ENCODE measurements around the gene RNF152.

The RNF152 gene

DNA sequence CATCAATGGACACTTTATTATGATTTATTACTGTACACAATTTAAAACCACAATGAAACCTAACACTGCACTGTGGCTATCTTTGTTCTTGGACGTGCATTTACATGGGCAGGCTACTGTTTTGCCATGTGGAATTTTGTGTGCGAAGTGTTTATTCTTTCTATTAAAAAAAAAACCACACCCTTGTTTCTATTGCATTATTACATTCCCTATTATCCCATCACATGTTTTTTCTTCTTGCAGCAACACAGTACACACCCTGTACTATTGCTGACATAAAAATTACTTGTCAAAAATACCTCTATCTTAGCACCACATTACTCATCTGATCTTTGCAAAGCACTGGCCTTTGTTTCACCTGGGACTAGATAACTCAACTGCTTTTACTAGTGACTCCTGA, 1.5 kb downstream of the RNF152 start:
- no peak overlapping the region for H3K9ac ChIP-seq (ENCODE audit: low read length)
- no peaks in the 10 kb centered on the region for H3K27me3 ChIP-seq (ENCODE audit: control insufficient read depth, insufficient read depth, low read length)
- H3K27ac ChIP-seq (ENCODE audit: low read depth, low read length), result no peak overlapping the region

DNA sequence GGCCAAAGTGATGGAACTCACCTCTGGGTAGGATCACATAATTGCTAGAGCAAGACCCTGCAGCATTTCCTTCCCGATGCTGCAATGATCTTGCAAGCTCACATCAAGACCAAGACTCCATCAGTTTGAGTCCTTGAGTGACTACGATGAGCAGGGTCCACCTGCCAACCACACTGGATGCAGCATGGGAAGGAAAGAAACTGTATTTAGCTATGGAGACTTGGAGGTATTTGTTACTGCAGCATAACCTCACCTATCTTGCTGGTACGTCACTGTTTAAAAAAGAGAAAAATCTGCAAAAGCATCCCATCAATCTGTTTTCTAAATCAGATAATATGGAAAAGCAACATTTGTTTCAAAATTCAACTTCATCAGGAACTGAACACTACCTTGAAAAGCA, 2.5 kb downstream of the RNF152 start:
- no peak overlapping the region for H3K9ac ChIP-seq (ENCODE audit: low read length)
- H3K27ac ChIP-seq (ENCODE audit: low read depth, low read length), result no peak overlapping the region
- no peak overlapping the region for H3K4me3 ChIP-seq (ENCODE audit: low read length)
- H3K36me3 ChIP-seq (ENCODE audit: control insufficient read depth, insufficient read depth, low read length), result peaks cover 3% of the 10 kb centered on the region
- no peaks in the 10 kb centered on the region for H3K27me3 ChIP-seq (ENCODE audit: control insufficient read depth, insufficient read depth, low read length)
- peaks cover 6% of the 10 kb centered on the region for H3K4me1 ChIP-seq (ENCODE audit: control insufficient read depth, insufficient read depth, low read length)

More for the DNA sequence above, 1.5 kb downstream of the RNF152 start:
- Histone ChIP-seq H3K4me3 (ENCODE audit: low read length) (no peak overlapping the region), H3K4me1 (ENCODE audit: control insufficient read depth, insufficient read depth, low read length) (peaks cover 6% of the 10 kb centered on the region), H3K36me3 (ENCODE audit: control insufficient read depth, insufficient read depth, low read length) (peaks cover 3% of the 10 kb centered on the region)

DNA sequence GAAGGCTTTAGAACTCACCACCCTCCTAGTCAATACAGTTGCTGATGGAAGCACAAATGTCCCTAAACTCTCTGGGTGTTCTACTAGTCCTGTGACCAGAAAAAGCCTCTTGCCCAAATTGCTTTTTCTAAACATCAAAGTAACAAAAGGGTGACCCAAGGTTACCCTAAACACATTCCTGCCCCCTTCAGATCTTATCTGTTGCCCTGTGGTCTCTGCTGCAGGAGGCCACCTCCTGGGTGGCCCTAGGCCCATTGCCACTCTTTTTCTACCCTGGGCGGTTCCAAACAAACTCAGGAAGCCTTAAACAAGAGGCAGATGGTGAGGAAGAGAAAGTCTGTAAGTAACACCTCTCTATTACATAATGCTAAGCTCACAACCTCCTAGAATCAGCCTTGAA, 3.3 kb downstream of the RNF152 start:
- H3K4me1 ChIP-seq (ENCODE audit: control insufficient read depth, insufficient read depth, low read length), result no peaks in the 10 kb centered on the region
- H3K4me3 ChIP-seq (ENCODE audit: low read length), result no peak overlapping the region
- peaks cover 3% of the 10 kb centered on the region for H3K36me3 ChIP-seq (ENCODE audit: control insufficient read depth, insufficient read depth, low read length)
- H3K9ac ChIP-seq (ENCODE audit: low read length), result no peak overlapping the region
- H3K27ac ChIP-seq (ENCODE audit: low read depth, low read length), result no peak overlapping the region
- H3K27me3 ChIP-seq (ENCODE audit: control insufficient read depth, insufficient read depth, low read length), result no peaks in the 10 kb centered on the region

DNA sequence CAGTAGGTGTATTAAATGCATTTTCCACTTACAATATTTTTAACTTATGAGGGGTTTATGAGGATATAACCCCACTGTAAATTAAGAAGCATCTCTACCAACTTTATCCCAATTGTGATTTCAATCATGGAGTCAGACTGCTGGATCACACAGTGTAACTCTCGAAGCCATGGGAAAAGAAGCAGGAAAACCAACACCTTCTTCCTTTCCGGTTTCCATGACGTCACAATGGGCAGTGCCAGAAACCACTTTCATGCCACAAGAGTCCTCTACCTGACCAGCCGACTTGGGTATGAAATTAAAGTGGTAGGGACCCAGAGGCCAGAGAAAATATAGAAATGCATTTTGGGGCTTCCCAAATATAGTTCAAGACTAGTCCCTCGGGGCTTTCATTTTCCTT, 4.2 kb downstream of the RNF152 start:
- Histone ChIP-seq H3K27me3 (ENCODE audit: control insufficient read depth, insufficient read depth, low read length) (no peaks in the 10 kb centered on the region), H3K9ac (ENCODE audit: low read length) (no peak overlapping the region), H3K27ac (ENCODE audit: low read depth, low read length) (no peak overlapping the region), H3K36me3 (ENCODE audit: control insufficient read depth, insufficient read depth, low read length) (peaks cover 3% of the 10 kb centered on the region), H3K4me1 (ENCODE audit: control insufficient read depth, insufficient read depth, low read length) (no peaks in the 10 kb centered on the region), H3K4me3 (ENCODE audit: low read length) (no peak overlapping the region)

DNA sequence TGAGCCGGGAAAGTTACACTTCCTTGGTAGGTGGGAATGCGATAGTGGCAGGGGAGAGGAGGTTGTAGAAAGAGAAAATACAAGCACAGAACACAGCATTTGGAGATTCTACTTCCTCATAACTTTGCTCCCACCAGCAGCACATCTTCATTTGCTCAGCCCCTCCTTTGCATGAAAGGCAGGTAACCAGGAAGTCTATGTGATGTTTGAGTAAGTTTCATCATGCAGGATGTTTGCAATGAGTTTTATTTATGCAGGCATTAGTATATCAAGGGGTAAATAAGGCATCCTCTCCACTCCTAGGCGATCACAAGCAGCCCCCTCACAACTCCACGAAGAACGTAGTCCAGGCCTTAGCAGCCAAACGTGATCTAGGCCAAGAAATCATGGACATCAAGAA, 5.0 kb downstream of the RNF152 start:
- H3K36me3 ChIP-seq (ENCODE audit: control insufficient read depth, insufficient read depth, low read length), result peaks cover 3% of the 10 kb centered on the region
- H3K9ac ChIP-seq (ENCODE audit: low read length), result no peak overlapping the region
- no peak overlapping the region for H3K27ac ChIP-seq (ENCODE audit: low read depth, low read length)
- no peaks in the 10 kb centered on the region for H3K27me3 ChIP-seq (ENCODE audit: control insufficient read depth, insufficient read depth, low read length)
- H3K4me1 ChIP-seq (ENCODE audit: control insufficient read depth, insufficient read depth, low read length), result no peaks in the 10 kb centered on the region
- H3K4me3 ChIP-seq (ENCODE audit: low read length), result no peak overlapping the region

DNA sequence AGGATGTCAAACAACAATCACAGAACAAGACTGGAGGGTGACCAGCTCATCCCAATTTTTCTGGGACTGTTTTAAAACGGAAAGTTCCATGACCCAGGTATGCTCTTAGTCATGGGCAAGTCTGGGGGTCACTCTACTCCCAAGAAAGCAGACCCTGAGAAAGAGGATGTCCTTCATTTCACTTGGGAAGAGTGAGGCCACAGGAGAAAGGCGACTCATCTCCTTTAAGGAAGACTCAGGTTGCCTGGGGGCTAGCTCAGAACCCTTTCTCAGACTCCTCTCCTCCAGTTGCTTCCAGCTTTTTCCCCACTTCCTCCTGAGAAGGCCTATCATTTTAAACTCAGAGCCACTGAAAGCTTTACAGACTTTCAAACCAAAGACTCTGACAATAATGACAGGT, 9.3 kb downstream of the RNF152 start:
- Histone ChIP-seq H3K4me3 (ENCODE audit: low read length) (no peak overlapping the region), H3K27ac (ENCODE audit: low read depth, low read length) (no peak overlapping the region), H3K36me3 (ENCODE audit: control insufficient read depth, insufficient read depth, low read length) (peaks cover 3% of the 10 kb centered on the region), H3K27me3 (ENCODE audit: control insufficient read depth, insufficient read depth, low read length) (no peaks in the 10 kb centered on the region), H3K4me1 (ENCODE audit: control insufficient read depth, insufficient read depth, low read length) (no peaks in the 10 kb centered on the region), H3K9ac (ENCODE audit: low read length) (no peak overlapping the region)

DNA sequence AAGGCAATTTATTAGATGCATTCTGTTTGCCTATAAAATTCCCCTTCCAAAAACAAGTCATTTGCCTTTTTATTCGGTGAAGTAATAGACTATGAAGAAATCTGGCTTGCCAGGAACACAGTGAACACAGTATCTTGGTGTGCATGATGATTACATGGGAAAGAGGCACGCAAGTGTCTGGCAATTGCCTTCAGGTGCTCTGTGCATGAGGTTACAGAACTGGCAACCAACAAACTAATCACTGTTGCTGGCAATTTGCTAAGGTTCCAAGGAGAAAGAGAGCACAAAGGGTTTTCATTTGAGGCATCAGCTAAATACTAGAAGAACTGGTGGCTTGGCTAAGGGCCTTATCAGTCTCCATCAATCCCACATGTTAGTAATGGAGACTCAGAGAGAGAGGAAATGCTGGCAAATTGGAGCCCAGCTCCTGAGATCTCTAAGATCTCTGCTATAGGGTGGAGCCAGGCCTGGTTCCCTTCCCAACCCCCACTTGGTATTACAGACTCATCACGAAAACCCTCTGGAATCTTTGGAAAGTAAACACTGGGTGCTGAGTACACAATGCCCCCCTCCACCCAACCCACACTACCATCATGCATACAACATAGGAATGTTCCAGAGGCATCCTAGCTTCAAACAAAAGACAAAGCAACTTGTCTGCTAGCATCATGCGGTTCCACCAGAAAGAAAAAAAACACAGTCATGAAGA, 10.4 kb downstream of the RNF152 start:
- Histone ChIP-seq H3K4me1 (ENCODE audit: control insufficient read depth, insufficient read depth, low read length) (no peaks in the 10 kb centered on the region), H3K9ac (ENCODE audit: low read length) (no peak overlapping the region), H3K27ac (ENCODE audit: low read depth, low read length) (no peak overlapping the region), H3K27me3 (ENCODE audit: control insufficient read depth, insufficient read depth, low read length) (no peaks in the 10 kb centered on the region), H3K36me3 (ENCODE audit: control insufficient read depth, insufficient read depth, low read length) (no peaks in the 10 kb centered on the region), H3K4me3 (ENCODE audit: low read length) (no peak overlapping the region)

DNA sequence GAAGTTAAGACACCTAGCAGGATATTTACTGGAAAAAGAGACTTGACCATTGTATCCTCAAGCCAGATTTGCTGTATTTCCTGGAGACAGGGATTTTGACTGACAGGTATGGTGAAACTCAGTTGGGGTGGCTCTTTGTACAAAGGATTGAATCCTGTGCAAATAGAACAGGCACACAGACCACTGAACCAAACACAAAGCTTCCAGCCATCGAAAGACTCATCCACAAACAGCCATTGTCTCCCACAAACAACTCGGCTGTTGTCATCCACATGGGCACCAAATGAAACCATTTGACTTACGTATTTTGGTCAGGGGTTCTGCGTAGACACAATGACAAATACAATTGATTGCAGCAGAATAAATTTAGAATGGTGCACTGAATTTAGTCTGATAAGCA, 15.9 kb downstream of the RNF152 start:
- Histone ChIP-seq H3K27ac (ENCODE audit: low read depth, low read length) (no peak overlapping the region), H3K9ac (ENCODE audit: low read length) (no peak overlapping the region), H3K27me3 (ENCODE audit: control insufficient read depth, insufficient read depth, low read length) (no peaks in the 10 kb centered on the region), H3K4me3 (ENCODE audit: low read length) (no peak overlapping the region), H3K4me1 (ENCODE audit: control insufficient read depth, insufficient read depth, low read length) (no peaks in the 10 kb centered on the region), H3K36me3 (ENCODE audit: control insufficient read depth, insufficient read depth, low read length) (no peaks in the 10 kb centered on the region)

DNA sequence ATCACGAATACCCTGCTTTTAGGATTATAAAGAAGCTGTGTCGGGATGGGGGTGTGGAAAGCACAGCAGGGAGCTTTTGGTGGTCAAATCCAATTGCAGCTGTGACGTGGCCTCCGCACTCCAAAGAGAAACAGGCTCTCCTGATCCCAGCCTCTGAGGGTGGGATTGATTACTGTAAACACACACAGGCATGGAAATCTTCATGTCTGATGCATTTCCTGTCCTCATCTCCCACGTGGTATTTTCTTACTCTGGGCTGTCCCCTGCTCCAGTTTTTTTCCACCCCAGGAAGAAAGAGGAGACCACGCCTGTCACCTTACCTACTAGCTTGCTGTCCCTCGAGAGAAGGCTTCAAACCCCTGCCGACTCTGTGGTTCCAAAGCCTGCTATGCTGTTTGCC, 22.7 kb downstream of the RNF152 start:
- H3K4me3 ChIP-seq (ENCODE audit: low read length), result no peak overlapping the region
- no peaks in the 10 kb centered on the region for H3K36me3 ChIP-seq (ENCODE audit: control insufficient read depth, insufficient read depth, low read length)
- no peak overlapping the region for H3K9ac ChIP-seq (ENCODE audit: low read length)
- no peaks in the 10 kb centered on the region for H3K4me1 ChIP-seq (ENCODE audit: control insufficient read depth, insufficient read depth, low read length)
- no peak overlapping the region for H3K27ac ChIP-seq (ENCODE audit: low read depth, low read length)
- H3K27me3 ChIP-seq (ENCODE audit: control insufficient read depth, insufficient read depth, low read length), result no peaks in the 10 kb centered on the region

DNA sequence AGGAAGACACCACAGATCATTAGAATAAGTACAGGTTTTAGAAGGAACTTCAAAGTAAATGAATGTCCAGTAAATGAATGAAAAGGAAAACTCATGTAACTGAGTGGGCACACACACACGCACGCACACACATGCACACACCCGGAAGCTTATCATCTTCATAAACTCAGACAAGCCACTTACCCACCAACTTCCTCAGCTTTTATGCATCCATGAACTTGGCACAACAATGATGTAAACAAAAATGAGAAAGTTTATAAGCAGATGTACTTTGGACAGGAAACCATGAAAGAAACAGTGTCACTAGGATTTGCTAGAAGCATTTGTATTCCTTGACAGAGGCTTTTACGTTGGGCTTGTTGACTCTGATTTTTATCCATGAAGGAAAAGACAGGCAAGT, 23.2 kb downstream of the RNF152 start:
- Histone ChIP-seq H3K36me3 (ENCODE audit: control insufficient read depth, insufficient read depth, low read length) (no peaks in the 10 kb centered on the region), H3K4me1 (ENCODE audit: control insufficient read depth, insufficient read depth, low read length) (no peaks in the 10 kb centered on the region), H3K27ac (ENCODE audit: low read depth, low read length) (no peak overlapping the region), H3K27me3 (ENCODE audit: control insufficient read depth, insufficient read depth, low read length) (no peaks in the 10 kb centered on the region), H3K4me3 (ENCODE audit: low read length) (no peak overlapping the region), H3K9ac (ENCODE audit: low read length) (no peak overlapping the region)

DNA sequence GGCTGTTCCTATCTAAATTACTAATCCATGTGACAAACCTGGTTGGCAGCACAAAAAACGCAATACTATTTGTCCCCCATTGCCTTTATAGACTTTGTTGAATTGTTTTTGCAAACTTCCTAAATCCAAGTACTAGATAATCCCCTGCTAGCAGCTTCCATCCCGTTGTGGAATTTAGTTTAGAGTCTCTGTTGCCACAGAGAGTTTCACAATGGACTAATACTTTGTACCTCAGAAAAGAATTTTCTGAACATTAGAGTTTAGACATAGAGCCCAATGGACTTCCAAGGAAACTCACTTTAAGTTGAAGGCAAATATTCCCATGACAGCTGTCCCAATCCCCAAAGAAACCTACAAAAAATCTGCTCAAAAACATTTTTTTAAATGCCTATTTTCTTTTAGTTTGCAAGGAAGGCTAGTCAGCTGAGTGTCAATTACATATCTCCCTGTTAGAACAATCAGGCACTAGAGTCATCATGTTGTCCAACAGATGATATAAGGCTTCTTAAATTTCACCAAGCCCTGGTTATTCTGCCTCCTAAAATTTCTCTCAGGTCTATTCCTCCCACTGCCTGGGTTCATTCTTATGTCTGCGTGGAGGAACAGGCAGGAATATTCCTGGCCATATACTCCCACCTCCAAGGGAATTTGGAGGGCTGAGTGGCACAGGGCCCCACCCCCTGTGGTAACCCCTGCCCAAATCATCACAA, 27.2 kb downstream of the RNF152 start:
- Histone ChIP-seq H3K27me3 (ENCODE audit: control insufficient read depth, insufficient read depth, low read length) (no peaks in the 10 kb centered on the region), H3K4me1 (ENCODE audit: control insufficient read depth, insufficient read depth, low read length) (no peaks in the 10 kb centered on the region), H3K9ac (ENCODE audit: low read length) (no peak overlapping the region), H3K36me3 (ENCODE audit: control insufficient read depth, insufficient read depth, low read length) (no peaks in the 10 kb centered on the region), H3K4me3 (ENCODE audit: low read length) (no peak overlapping the region), H3K27ac (ENCODE audit: low read depth, low read length) (no peak overlapping the region)

DNA sequence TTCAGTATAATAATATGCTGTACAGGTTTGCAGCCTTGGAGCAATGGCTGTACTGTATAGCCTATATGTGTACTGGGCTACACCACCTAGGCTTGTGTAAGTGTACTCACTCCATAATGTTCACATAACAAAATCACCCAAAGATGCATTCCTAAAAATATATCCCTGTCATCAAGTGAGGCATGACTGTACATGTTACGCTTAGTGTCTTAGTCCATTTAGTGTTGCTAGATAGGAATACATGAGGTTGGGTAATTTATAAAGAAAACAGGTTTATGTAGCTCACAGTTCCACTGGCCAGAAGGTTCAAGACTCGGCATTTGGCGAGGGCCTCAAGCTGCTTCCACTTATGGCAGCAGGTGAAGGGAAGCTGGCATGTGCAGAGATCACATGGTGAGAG, 31.4 kb downstream of the RNF152 start:
- Histone ChIP-seq H3K4me3 (ENCODE audit: low read length) (no peak overlapping the region), H3K27ac (ENCODE audit: low read depth, low read length) (no peak overlapping the region), H3K4me1 (ENCODE audit: control insufficient read depth, insufficient read depth, low read length) (no peaks in the 10 kb centered on the region), H3K27me3 (ENCODE audit: control insufficient read depth, insufficient read depth, low read length) (no peaks in the 10 kb centered on the region), H3K36me3 (ENCODE audit: control insufficient read depth, insufficient read depth, low read length) (peaks cover 3% of the 10 kb centered on the region), H3K9ac (ENCODE audit: low read length) (no peak overlapping the region)

DNA sequence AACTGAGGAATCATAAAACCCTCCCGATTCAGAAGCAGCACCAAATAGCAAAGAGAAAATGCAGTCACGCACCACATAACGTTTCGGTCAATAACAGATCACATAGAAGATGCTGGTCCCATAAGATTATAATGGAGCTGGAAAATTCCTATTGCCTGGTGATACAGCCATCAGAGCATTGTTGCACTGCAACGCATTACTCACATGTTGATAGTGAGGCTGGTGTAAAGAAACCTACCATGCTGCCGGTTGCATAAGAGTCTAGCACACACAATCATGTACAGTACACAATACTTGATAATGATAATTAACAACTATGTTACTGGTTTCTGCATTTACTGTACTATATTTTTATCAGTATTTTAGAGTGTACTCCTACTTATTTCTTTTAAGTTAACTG, 32.5 kb downstream of the RNF152 start:
- no peaks in the 10 kb centered on the region for H3K4me1 ChIP-seq (ENCODE audit: control insufficient read depth, insufficient read depth, low read length)
- H3K36me3 ChIP-seq (ENCODE audit: control insufficient read depth, insufficient read depth, low read length), result peaks cover 3% of the 10 kb centered on the region
- no peak overlapping the region for H3K9ac ChIP-seq (ENCODE audit: low read length)
- H3K27me3 ChIP-seq (ENCODE audit: control insufficient read depth, insufficient read depth, low read length), result no peaks in the 10 kb centered on the region
- H3K4me3 ChIP-seq (ENCODE audit: low read length), result no peak overlapping the region
- no peak overlapping the region for H3K27ac ChIP-seq (ENCODE audit: low read depth, low read length)
